Measurements from ENCODE around the gene EHBP1.

EHBP1 gene

DNA sequence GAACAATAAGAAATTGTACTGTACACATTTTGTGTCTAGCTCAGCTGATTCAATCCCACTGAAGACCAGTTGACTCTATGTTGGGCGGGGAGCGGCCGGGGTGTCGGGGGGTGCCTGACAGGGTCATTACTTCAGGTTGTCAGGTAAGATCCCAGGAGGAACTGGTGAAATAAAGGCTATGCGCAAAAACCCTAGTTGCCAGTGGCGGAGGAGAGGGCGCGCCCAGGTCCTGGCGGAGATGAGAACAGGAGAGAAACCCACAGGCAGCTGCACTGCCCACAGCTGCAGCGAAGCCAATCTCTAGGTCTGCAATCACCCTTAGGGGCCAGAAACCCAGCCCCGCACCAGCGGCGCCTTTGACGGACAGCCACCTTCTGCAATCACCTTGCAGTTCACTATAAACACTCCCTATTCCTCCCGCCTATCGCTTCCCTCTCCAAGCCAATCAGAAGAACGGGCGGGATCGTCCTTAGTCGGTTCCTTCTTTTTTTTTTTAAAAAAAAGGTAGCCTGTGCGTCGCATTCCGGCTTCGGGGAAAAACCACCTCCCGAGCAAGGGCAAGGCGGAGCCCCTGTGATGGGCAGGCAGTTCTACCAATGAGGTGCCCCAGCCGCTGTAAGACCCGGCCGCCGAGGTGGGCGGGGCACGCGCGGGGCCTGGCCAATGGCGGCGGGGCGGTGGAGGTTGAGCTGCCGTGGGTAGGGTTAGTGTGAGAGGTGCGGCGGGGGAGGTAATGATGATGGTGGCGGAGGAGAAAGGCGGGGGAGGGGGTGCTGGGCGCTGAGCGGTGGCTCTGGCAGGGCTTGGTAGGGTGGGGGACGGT is at the start of gene EHBP1:
EHBP1 (plus strand) TSS at position 707 of the 823 bp plus-strand sequence. CDS start 1,479 bp downstream, outside the sequence.
- FAIRE-seq: peak; percentile 96

- no peak for FAIRE-seq
Observed at GRCh38 chr2:62657783-62658182, 47.7 kb upstream of the EHBP1 start.

GRCh38 chr2:62658891-62659290 is 46.6 kb upstream of the EHBP1 start:
- FAIRE-seq: no peak

DNA sequence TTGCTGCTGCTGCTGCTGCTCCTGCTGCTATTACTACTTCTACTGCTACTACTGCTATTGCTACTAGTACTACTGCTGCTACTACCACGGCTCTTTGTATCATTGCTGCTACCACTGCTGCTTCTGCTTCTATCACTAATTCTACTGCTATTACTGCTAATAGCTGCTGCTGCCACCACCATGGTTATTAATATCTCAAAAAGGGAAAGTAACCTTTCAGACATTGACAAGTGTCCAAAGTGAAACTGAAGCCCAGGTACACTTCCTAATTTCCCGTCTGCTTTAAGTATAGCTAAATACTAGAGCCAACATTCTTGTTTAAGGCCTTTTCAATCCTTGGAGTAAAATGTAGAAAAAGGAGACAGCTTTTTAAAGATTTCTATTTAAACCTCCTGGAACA is 45.4 kb upstream of the EHBP1 start:
- peak; percentile 89 for FAIRE-seq

GRCh38 chr2:62660582-62661262 is 44.8 kb upstream of the EHBP1 start:
- FAIRE-seq: peak; percentile 79

DNA sequence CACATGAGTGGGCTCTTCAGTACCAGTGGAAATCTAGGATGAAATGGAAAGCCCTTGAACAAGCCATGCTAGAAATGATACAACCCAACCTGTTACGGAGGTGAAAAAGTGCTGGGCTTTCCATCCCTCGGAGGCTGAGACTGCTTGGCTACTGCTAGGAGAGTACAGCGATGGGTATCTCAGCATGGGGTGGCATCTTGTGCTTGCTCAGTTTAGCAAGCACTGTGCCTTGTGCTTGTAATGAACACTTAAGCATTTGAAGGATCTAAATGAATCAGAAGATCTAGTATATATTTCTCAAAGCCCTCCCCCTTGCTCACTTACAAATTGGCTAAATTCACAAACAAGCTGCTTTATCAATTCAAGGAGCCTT is 44.3 kb upstream of the EHBP1 start:
- FAIRE-seq: no peak

- no peak for FAIRE-seq
Observed at GRCh38 chr2:62662131-62662530, 43.4 kb upstream of the EHBP1 start.

DNA sequence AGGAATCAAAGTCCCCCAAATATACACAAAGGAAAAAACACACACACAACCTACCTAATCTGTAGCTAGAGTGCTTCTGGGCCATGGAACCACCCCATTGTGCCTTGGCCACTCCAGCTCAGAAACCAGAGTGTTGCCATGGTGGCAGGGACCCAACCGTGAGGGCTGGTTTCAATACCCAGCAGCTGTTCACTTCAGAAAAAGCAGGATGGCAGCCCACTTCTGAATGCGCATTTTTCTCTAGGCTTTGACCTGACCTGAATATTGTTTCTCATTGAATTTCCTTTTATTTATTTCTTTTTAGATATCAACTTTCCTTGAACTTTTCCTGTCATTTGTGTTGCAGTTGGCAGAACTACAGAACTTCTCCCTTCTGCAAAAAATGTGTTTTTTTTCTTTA is 43.0 kb upstream of the EHBP1 start:
- FAIRE-seq: no peak

GRCh38 chr2:62663411-62663810 is 42.1 kb upstream of the EHBP1 start:
- FAIRE-seq: no peak

- no peak for FAIRE-seq
Observed at GRCh38 chr2:62663920-62664795, 41.4 kb upstream of the EHBP1 start.

GRCh38 chr2:62665446-62665845 is 40.1 kb upstream of the EHBP1 start:
- FAIRE-seq: no peak

- FAIRE-seq: no peak
Observed at GRCh38 chr2:62669180-62669579, 36.3 kb upstream of the EHBP1 start.

- no peak for FAIRE-seq
Observed at GRCh38 chr2:62672601-62673000, 32.9 kb upstream of the EHBP1 start.

DNA sequence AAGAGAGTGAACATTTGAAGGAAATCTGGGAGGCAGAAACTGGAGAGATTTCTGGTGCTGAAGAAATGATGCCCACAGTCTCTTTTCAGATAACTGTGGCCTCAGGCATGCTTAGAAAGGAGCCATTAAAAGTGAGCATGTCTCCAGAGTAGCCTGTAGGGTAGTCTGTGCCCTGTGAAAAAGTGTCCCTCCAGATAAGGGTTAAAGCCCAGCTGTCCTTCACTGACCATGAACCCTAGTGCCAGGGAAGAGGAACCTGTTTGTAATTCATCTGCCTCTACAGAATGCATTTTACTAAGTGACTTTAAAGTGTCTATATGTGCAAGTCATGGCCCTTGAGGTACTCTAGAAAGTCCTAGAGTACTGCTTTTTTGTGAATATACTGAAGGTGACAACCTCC is 30.5 kb upstream of the EHBP1 start:
- FAIRE-seq: no peak

DNA sequence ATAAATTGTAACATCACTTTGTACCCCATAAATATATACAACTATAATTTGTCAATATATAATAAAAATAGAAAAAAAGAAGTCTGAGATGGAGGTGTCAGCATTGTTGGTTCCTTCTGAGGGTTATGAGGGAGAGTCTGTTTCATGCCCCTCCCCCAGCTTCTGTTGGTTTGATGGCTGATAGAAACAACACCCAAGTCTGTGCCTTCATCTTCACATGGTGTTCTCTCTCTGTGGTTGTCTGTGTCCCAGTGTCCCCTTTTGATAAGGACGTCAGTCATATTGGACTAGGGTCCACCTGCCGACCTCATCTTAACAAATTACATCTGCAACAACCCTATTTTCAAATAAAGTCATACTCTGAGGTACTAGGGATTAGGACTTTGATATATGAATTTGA is 20.3 kb upstream of the EHBP1 start:
- no peak for FAIRE-seq

DNA sequence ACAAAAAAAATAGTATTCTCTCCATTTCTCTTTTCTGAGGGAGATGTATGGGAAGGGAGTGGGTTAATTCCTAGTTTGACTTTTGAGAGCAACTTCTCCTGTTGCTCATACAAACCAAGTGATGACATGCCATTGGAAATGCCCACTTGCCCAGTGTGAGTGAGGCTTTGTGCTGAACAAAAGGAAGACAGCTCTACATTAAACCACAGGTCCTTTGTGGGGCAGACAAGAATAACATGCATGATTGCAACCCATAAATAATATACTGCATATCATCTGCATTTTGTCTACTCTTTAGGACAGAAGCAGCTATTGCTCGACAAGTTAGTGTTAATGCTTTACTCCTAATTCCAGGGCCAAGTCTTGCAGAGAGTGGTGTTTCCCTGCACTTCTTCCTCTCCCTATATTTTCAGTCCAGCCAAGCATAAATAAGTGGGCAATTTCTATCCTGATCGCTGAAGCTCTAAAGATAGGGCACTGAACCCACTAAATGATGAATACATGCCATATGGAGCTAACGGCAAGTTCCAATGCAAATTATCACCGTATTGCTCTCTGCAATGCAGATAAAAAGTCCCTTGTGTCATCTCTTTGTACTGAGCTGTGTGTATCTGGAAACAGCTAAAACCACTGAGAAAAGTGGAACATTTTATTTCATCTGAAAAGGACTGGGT is 19.4 kb upstream of the EHBP1 start:
- no peak for FAIRE-seq

DNA sequence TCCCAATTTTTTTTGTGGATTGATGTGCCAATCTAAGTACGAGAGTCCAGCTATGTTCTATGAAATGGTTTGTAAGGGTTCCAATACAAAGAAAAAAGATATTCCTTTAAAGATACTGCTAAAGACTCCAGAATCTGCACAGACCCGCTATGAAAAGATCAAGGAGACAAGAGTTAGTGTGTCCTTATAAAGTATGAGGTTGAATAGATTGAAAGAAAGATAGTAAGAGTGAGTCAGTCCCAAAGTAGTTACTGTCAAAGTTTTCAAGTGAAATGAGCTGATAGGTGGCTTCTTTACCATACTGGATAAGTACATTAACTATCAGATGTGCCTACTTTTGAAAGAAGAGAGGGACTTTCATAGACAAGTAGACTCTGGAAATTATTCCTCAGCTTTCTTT is 17.9 kb upstream of the EHBP1 start:
- FAIRE-seq: no peak

- no peak for FAIRE-seq
Observed at GRCh38 chr2:62688771-62689170, 16.7 kb upstream of the EHBP1 start.

- no peak for FAIRE-seq
Observed at GRCh38 chr2:62691186-62691585, 14.3 kb upstream of the EHBP1 start.

DNA sequence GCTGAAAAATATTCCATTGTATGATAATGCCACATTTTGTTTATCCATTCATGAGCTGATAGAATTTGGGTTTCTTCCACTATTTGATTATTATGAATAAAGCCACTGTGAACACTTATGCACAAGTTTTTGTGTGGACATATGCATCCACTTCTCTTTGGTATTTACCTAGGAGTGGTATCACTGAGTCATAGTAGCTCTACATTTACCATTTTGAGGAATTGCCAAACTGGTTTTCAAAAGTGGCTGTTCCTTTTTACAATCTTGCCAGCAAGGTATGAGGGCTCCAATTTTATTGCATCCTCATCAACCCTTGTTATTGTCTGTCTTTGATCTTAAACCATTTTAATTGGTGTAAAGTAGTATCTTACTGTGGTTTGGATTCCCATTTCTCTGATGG is 13.3 kb upstream of the EHBP1 start:
- no peak for FAIRE-seq

- no peak for FAIRE-seq
Observed at GRCh38 chr2:62698653-62699052, 6.9 kb upstream of the EHBP1 start.

DNA sequence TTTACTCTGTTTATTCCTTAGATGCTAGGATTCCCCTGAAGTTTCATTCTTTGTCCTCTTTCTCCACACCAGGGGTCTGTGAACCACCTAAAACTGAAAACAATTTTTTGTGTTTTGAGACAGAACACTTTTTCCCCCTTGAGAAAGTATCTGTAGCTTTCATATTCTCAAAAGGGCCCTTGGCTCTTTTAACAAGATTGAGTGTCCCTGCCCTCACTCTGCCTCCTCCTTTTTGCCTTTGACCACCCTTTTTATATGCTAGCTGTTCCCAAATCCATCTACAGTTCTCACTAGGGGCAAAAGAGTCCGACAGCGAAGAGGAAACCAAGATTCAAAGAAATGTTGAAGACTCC is 883 bp upstream of the EHBP1 start:
- FAIRE-seq: no peak

Measured in islet of Langerhans (tissue), 1 donor.